A549 (cell line): ENCODE data around the gene HOXA4.

Experiments used
- EP300 ChIP-seq, 2 experiments: fragments of >200 bp; sonication (Bioruptor Twin); formaldehyde crosslinking; IDR thresholded peaks; 2 replicates in 1 of 2; 3 replicates in 1 of 2; pipeline ENCODE4 v1.6.1; 2016 to 2017
- POLR2A ChIP-seq: IDR thresholded peaks from 2 replicates; pipeline ENCODE4 v1.6.1; 2012; ENCODE audit warnings: mild to moderate bottlenecking, low read length
- ZNF302 ChIP-seq: fragments of 250-450 bp; sonication (Bioruptor Pico); IDR thresholded peaks from 2 replicates; pipeline ENCODE4 v1.9.0; 2021; ENCODE audit warnings: inconsistent platforms, mild to moderate bottlenecking, moderate library complexity
- TF ChIP-seq, protein P1 (sequence below): fragments of >200 bp; sonication (Bioruptor Twin); formaldehyde crosslinking; IDR thresholded peaks from 3 replicates; pipeline ENCODE4 v1.5.1; 2016
- TF ChIP-seq, protein P2 (sequence below): fragments of 200-600 bp; sonication (generic); IDR thresholded peaks from 2 replicates; pipeline ENCODE4 v1.6.1; 2016; ENCODE audit warnings: antibody characterized with exemption, mild to moderate bottlenecking, moderate library complexity

DNA sequence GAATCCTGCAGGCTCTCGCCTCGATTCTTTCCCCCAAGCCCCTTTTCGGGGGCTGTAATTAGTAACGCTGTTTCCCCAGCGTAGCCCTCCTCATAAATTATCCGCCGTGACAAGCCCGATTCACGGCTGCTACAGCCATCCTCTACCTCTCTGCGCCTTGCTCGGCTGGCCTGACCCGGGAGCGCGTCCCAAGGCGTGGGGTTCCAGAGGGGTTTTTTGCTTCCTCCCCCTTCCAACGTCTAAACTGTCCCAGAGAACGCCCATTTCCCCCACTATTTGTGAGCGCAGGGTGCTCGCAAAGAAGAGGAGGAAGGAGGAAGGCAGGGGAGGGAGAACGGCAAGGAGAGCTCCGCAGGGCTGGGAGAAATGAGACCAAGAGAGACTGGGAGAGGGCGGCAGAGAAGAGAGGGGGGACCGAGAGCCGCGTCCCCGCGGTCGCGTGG, 12.0 kb upstream of the HOXA4 start:
- TF ChIP-seq, protein P1, sequence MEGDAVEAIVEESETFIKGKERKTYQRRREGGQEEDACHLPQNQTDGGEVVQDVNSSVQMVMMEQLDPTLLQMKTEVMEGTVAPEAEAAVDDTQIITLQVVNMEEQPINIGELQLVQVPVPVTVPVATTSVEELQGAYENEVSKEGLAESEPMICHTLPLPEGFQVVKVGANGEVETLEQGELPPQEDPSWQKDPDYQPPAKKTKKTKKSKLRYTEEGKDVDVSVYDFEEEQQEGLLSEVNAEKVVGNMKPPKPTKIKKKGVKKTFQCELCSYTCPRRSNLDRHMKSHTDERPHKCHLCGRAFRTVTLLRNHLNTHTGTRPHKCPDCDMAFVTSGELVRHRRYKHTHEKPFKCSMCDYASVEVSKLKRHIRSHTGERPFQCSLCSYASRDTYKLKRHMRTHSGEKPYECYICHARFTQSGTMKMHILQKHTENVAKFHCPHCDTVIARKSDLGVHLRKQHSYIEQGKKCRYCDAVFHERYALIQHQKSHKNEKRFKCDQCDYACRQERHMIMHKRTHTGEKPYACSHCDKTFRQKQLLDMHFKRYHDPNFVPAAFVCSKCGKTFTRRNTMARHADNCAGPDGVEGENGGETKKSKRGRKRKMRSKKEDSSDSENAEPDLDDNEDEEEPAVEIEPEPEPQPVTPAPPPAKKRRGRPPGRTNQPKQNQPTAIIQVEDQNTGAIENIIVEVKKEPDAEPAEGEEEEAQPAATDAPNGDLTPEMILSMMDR = no peak
- TF ChIP-seq, protein P2, sequence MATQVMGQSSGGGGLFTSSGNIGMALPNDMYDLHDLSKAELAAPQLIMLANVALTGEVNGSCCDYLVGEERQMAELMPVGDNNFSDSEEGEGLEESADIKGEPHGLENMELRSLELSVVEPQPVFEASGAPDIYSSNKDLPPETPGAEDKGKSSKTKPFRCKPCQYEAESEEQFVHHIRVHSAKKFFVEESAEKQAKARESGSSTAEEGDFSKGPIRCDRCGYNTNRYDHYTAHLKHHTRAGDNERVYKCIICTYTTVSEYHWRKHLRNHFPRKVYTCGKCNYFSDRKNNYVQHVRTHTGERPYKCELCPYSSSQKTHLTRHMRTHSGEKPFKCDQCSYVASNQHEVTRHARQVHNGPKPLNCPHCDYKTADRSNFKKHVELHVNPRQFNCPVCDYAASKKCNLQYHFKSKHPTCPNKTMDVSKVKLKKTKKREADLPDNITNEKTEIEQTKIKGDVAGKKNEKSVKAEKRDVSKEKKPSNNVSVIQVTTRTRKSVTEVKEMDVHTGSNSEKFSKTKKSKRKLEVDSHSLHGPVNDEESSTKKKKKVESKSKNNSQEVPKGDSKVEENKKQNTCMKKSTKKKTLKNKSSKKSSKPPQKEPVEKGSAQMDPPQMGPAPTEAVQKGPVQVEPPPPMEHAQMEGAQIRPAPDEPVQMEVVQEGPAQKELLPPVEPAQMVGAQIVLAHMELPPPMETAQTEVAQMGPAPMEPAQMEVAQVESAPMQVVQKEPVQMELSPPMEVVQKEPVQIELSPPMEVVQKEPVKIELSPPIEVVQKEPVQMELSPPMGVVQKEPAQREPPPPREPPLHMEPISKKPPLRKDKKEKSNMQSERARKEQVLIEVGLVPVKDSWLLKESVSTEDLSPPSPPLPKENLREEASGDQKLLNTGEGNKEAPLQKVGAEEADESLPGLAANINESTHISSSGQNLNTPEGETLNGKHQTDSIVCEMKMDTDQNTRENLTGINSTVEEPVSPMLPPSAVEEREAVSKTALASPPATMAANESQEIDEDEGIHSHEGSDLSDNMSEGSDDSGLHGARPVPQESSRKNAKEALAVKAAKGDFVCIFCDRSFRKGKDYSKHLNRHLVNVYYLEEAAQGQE = no peak
- TF ChIP-seq EP300 (IDR thresholded peaks at IDR 0.05) (no peak), POLR2A (no peak), ZNF302 (CRISPR knock-in tag) (no peak)
